Measurements from ENCODE around the gene PSPC1. TPM values are rescaled to one million over a fixed set of nuclear protein-coding genes. Genes with fewer than 3 reads are reported as not detected.
"Not testable (repeated sequence)": the region's sequence is repeated elsewhere in the genome, so short reads cannot be mapped to it uniquely, and the experiment has no call there.

Gene PSPC1
- total and polyA plus RNA-seq, 4 donors = 17.7 to 61.3 (median 37.3) TPM

DNA sequence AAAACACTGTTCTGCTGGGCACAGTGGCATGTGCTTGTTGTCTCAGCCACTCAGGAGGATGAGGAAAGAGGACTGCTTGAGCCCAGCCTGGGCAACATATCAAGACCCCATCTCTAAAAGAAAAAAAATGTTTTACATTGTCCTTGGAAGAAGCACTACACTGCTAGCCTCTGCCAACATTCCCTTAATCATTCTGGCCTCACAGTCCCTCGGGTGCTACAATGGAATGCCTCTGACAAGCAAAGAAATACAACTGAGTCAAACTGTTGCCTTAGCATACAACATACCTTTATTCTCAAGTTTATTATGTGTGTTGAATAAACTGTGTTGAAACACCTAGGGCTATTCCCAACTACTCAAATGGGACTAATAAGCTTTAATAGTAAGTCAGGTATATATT is 56.1 kb downstream of the PSPC1 start:
- Histone ChIP-seq H3K9me3 (ENCODE audit: control insufficient read depth, low read length) (no peaks in the 10 kb centered on the region), H3K27ac (ENCODE audit: low read depth in 1 of 2, low read length in 2 of 2) (no peak overlapping the region), H3K36me3 (ENCODE audit: control insufficient read depth in 1 of 2, insufficient read depth in 2 of 2, low read length in 1 of 2) (no peaks in the 10 kb centered on the region), H3K4me3 (ENCODE audit: low read length in 2 of 2) (no peak overlapping the region), H3K4me1 (ENCODE audit: control insufficient read depth in 1 of 2, insufficient read depth in 2 of 2, low read length in 2 of 2) (no peaks in the 10 kb centered on the region), H3K27me3 (ENCODE audit: control insufficient read depth in 1 of 2, insufficient read depth in 2 of 2, low read length in 1 of 2) (no peaks in the 10 kb centered on the region)
- 3 to 7% methylated on average over 1 of the region's 1 CpG for WGBS, 2 donors
- DNase-seq (no peak), ATAC-seq (ENCODE audit: low FRiP score) (no peak)
- intact Hi-C loops (cut with DNase I) = no loop called here

DNA sequence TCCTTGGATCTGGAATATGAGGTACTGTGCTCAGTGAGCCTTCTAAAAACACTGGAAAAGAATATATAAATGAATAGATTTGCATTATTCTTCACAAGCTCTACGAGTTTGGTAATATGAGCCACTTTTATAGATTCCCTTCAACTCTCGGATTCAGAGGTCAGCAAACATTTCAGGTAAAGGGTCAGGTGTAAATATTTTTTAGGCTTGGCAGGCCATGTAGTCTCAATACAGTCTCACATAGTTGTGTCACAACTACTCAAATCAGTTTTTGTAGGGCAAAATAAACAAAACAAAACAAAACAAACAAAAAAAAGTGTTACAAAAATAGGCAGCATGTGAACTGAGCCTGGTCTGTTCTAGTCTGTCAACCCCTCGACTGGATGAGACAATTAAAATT is 57.4 kb downstream of the PSPC1 start:
- Histone ChIP-seq H3K36me3 (ENCODE audit: control insufficient read depth in 1 of 2, insufficient read depth in 2 of 2, low read length in 1 of 2) (no peaks in the 10 kb centered on the region), H3K27ac (ENCODE audit: low read depth in 1 of 2, low read length in 2 of 2) (no peak overlapping the region), H3K4me1 (ENCODE audit: control insufficient read depth in 1 of 2, insufficient read depth in 2 of 2, low read length in 2 of 2) (no peaks in the 10 kb centered on the region), H3K9me3 (ENCODE audit: control insufficient read depth, low read length) (no peaks in the 10 kb centered on the region), H3K4me3 (ENCODE audit: low read length in 2 of 2) (no peak overlapping the region), H3K27me3 (ENCODE audit: control insufficient read depth in 1 of 2, insufficient read depth in 2 of 2, low read length in 1 of 2) (no peaks in the 10 kb centered on the region)
- 75 to 88% methylated on average over 3 of the region's 3 CpGs for WGBS, 2 donors
- intact Hi-C loops (cut with DNase I) = no loop called here
- DNase-seq (no peak), ATAC-seq (ENCODE audit: low FRiP score) (no peak)

GRCh38 chr13:19720039-19720438 is 62.7 kb downstream of the PSPC1 start:
- no peaks in the 10 kb centered on the region for H3K9me3 ChIP-seq (ENCODE audit: control insufficient read depth, low read length)
- 79 to 82% methylated on average over 2 of the region's 2 CpGs for WGBS, 2 donors
- intact Hi-C loops (cut with DNase I) = no loop called here
- H3K27ac ChIP-seq (ENCODE audit: low read depth in 1 of 2, low read length in 2 of 2) = no peak overlapping the region
- H3K36me3 ChIP-seq (ENCODE audit: control insufficient read depth in 1 of 2, insufficient read depth in 2 of 2, low read length in 1 of 2) = no peaks in the 10 kb centered on the region
- H3K4me3 ChIP-seq (ENCODE audit: low read length in 2 of 2) = no peak overlapping the region
- ATAC-seq (ENCODE audit: low FRiP score) = no peak
- H3K4me1 ChIP-seq (ENCODE audit: control insufficient read depth in 1 of 2, insufficient read depth in 2 of 2, low read length in 2 of 2) = no peaks in the 10 kb centered on the region
- no peaks in the 10 kb centered on the region for H3K27me3 ChIP-seq (ENCODE audit: control insufficient read depth in 1 of 2, insufficient read depth in 2 of 2, low read length in 1 of 2)
- no peak for DNase-seq

- Histone ChIP-seq H3K4me1 (ENCODE audit: control insufficient read depth in 1 of 2, insufficient read depth in 2 of 2, low read length in 2 of 2) (no peaks in the 10 kb centered on the region), H3K9me3 (ENCODE audit: control insufficient read depth, low read length) (no peaks in the 10 kb centered on the region), H3K4me3 (ENCODE audit: low read length in 2 of 2) (no peak overlapping the region), H3K27ac (ENCODE audit: low read depth in 1 of 2, low read length in 2 of 2) (no peak overlapping the region), H3K36me3 (ENCODE audit: control insufficient read depth in 1 of 2, insufficient read depth in 2 of 2, low read length in 1 of 2) (no peaks in the 10 kb centered on the region), H3K27me3 (ENCODE audit: control insufficient read depth in 1 of 2, insufficient read depth in 2 of 2, low read length in 1 of 2) (no peaks in the 10 kb centered on the region)
- DNase-seq = no peak
- intact Hi-C loops (cut with DNase I) = no loop called here
- no peak for ATAC-seq (ENCODE audit: low FRiP score)
- WGBS, 2 donors = 33 to 42% methylated on average over 10 of the region's 10 CpGs
Observed at GRCh38 chr13:19713186-19713965, 69.4 kb downstream of the PSPC1 start.

DNA sequence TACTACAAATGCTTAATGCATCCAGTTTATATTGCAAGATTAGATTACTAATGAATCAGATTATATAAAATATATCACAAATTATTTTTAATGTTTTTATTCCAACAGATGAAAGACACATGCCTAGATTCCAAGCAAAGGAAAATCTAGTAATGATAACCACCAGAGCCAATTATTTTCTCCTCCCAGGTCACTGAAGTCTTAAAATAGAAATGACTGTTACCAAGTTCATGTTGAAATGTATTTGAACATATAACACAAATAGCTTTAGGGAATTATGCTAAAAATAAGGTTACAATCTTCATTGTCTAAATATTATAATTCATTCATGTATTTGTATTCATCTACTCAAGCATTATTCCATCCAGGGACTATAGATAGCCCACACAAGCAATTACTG is 73.0 kb downstream of the PSPC1 start:
- H3K4me1 ChIP-seq (ENCODE audit: control insufficient read depth in 1 of 2, insufficient read depth in 2 of 2, low read length in 2 of 2); H3K27ac ChIP-seq (ENCODE audit: low read depth in 1 of 2, low read length in 2 of 2); H3K4me3 ChIP-seq (ENCODE audit: low read length in 2 of 2); H3K27me3 ChIP-seq (ENCODE audit: control insufficient read depth in 1 of 2, insufficient read depth in 2 of 2, low read length in 1 of 2); H3K36me3 ChIP-seq (ENCODE audit: control insufficient read depth in 1 of 2, insufficient read depth in 2 of 2, low read length in 1 of 2); H3K9me3 ChIP-seq (ENCODE audit: control insufficient read depth, low read length); intact Hi-C loops (cut with DNase I); ATAC-seq (ENCODE audit: low FRiP score); DNase-seq: not testable (repeated sequence)

DNA sequence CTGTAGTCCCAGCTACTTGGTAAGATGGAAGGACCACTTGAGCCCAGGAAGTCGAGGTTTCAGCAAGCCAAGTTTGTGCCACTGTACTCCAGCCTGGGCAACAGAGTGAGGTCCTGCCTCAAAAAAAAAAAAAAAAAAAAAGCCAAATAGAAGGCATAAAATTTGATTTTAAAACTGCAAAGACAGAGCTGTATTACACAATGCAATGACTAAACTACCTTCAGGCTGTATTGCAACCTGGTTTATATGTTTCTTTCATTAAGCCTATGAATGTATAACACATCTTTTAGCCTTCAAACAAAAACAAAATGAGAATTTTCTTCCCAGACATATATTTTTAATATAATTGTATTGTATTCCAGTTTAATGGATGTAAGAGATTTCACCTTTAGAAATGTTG is 73.7 kb downstream of the PSPC1 start:
- intact Hi-C loops (cut with DNase I); DNase-seq; H3K4me3 ChIP-seq (ENCODE audit: low read length in 2 of 2); H3K27ac ChIP-seq (ENCODE audit: low read depth in 1 of 2, low read length in 2 of 2); ATAC-seq (ENCODE audit: low FRiP score); H3K36me3 ChIP-seq (ENCODE audit: control insufficient read depth in 1 of 2, insufficient read depth in 2 of 2, low read length in 1 of 2); H3K9me3 ChIP-seq (ENCODE audit: control insufficient read depth, low read length); H3K27me3 ChIP-seq (ENCODE audit: control insufficient read depth in 1 of 2, insufficient read depth in 2 of 2, low read length in 1 of 2); H3K4me1 ChIP-seq (ENCODE audit: control insufficient read depth in 1 of 2, insufficient read depth in 2 of 2, low read length in 2 of 2): not testable (repeated sequence)
- WGBS, 2 donors = 61 to 88% methylated on average over 1 of the region's 1 CpG

- H3K9me3 ChIP-seq (ENCODE audit: control insufficient read depth, low read length); H3K36me3 ChIP-seq (ENCODE audit: control insufficient read depth in 1 of 2, insufficient read depth in 2 of 2, low read length in 1 of 2); H3K27ac ChIP-seq (ENCODE audit: low read depth in 1 of 2, low read length in 2 of 2); H3K27me3 ChIP-seq (ENCODE audit: control insufficient read depth in 1 of 2, insufficient read depth in 2 of 2, low read length in 1 of 2); H3K4me1 ChIP-seq (ENCODE audit: control insufficient read depth in 1 of 2, insufficient read depth in 2 of 2, low read length in 2 of 2); H3K4me3 ChIP-seq (ENCODE audit: low read length in 2 of 2); intact Hi-C loops (cut with DNase I); DNase-seq; ATAC-seq (ENCODE audit: low FRiP score): not testable (repeated sequence)
- 82 to 84% methylated on average over 6 of the region's 6 CpGs for WGBS, 2 donors
Observed at GRCh38 chr13:19704256-19704655, 78.5 kb downstream of the PSPC1 start.

GRCh38 chr13:19701619-19702018 is 81.1 kb downstream of the PSPC1 start:
- H3K4me3 ChIP-seq (ENCODE audit: low read length in 2 of 2); H3K27ac ChIP-seq (ENCODE audit: low read depth in 1 of 2, low read length in 2 of 2); ATAC-seq (ENCODE audit: low FRiP score); H3K27me3 ChIP-seq (ENCODE audit: control insufficient read depth in 1 of 2, insufficient read depth in 2 of 2, low read length in 1 of 2); DNase-seq; H3K4me1 ChIP-seq (ENCODE audit: control insufficient read depth in 1 of 2, insufficient read depth in 2 of 2, low read length in 2 of 2); H3K36me3 ChIP-seq (ENCODE audit: control insufficient read depth in 1 of 2, insufficient read depth in 2 of 2, low read length in 1 of 2); intact Hi-C loops (cut with DNase I); H3K9me3 ChIP-seq (ENCODE audit: control insufficient read depth, low read length): not testable (repeated sequence)

DNA sequence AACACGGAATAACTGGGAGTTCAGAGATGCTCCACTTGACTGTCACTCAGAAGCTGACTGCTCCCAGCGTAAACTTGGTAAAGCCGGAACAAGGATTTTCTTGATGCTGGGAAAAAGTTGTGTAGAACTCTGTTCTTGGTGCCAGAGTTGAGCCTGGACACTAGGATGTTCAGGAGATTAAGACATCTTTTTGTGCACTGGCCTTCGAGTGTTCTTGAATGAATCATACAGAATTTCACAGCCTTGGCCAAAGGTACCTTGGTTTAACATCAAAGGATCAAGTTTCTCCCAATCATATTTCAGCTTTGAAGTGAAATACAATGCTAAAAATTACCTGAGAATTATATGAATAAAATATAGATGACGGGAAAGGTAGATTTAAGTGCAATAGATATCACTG is 81.8 kb downstream of the PSPC1 start:
- H3K36me3 ChIP-seq (ENCODE audit: control insufficient read depth in 1 of 2, insufficient read depth in 2 of 2, low read length in 1 of 2); intact Hi-C loops (cut with DNase I); H3K4me3 ChIP-seq (ENCODE audit: low read length in 2 of 2); H3K27ac ChIP-seq (ENCODE audit: low read depth in 1 of 2, low read length in 2 of 2); ATAC-seq (ENCODE audit: low FRiP score); H3K9me3 ChIP-seq (ENCODE audit: control insufficient read depth, low read length); H3K27me3 ChIP-seq (ENCODE audit: control insufficient read depth in 1 of 2, insufficient read depth in 2 of 2, low read length in 1 of 2); H3K4me1 ChIP-seq (ENCODE audit: control insufficient read depth in 1 of 2, insufficient read depth in 2 of 2, low read length in 2 of 2); DNase-seq: not testable (repeated sequence)
- 88 to 90% methylated on average over 3 of the region's 5 CpGs for WGBS, 2 donors
